Measurements from ENCODE around the gene DMC1.

DMC1 gene

GRCh38 chr22:38566726-38567504, 3.1 kb downstream of the DMC1 start:
- DNase-seq, result no peak

GRCh38 chr22:38565441-38565840, 4.5 kb downstream of the DMC1 start:
- no peak for DNase-seq

- DNase-seq, result no peak
Observed at GRCh38 chr22:38564669-38565068, 5.3 kb downstream of the DMC1 start.

DNA sequence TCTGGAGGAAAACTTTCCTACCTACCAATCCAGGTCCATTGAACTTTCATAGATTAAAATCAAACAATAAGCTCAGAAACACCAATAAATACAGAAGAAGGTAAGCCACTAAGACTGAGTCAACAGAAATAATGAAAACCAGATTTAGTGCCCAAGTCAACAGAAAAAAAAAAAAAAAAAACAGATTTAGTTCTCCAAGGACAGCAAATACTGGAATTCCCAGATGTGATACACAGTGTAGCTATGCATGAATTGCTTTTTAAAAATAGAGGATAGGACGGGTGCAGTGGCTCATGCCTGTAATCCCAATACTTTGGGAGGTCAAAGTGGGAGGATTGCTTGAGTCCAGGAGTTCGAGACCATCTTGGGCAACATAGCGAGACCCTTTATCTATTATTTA, 15.7 kb downstream of the DMC1 start:
- no peak for DNase-seq

- DNase-seq, result no peak
Observed at GRCh38 chr22:38549101-38549894, 20.7 kb downstream of the DMC1 start.

DNA sequence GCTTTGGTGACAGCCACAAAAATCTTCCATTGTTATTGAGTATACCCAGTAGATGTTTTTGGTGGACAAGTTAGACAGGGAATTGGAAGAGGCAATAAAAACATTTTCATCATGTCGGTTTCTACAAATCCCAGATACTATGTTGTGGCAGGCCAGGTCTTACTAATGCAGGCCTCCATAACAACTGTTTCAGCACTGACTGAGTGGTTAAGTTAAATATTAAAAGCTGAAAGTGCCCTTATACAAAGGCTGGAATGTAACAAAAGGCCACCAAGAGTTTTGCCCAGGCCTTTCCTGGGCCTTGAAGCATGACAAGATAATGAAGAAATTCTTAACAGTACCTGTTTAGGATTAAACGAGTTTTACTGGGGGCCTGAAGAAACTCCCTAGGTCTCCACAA, 29.3 kb downstream of the DMC1 start:
- DNase-seq, result no peak

DNA sequence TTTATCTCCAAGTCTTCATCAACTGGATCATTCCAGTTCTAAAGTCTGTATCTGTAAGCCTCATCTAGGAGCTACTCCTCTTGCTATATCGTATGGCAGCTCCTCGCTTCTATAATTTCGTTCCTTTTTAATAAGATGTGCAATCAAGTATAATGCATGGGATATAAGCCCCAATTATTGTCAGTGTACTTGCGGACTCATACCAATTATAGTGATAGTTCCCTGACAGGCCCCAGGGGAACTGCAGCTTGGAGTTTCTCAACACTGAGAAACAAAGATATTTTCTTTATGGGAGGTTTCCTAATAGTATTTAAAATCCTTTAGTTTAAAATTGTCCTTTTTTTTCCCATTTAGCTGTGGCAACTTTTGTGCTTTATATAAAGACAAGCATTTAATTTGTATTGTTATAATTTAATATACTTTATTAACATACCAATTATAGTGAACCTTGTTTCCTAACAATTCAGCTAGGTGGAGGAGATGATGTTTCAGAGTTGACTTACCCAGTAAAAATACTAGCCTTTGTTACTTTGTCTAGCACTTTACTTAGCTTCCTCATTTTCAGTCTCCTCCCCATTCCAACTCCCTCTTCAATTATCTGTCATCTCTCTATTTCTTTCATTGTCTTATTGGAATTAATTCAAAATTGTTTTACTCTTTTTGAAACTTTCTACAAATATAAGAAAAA, 38.6 kb downstream of the DMC1 start:
- DNase-seq, result no peak

DNA sequence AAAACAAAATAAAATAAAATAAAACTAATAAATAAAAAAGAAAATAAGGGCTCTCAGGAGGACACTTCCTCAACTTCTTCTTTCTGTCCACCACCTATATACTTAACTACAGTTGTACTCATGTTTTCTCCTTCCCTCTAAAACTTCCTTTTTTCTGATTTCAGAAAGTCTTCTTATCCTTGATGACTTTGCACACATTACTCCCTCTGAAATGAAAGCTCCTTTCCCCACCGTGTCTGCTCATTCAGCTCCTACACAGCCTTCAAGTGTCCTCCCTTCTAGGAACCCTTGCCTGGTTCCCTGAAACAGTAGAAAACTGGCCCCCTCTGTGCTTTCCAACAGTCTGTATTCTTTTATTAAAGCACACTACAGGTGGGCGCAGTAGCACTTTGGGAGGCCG, 45.6 kb downstream of the DMC1 start:
- DNase-seq, result no peak

DNA sequence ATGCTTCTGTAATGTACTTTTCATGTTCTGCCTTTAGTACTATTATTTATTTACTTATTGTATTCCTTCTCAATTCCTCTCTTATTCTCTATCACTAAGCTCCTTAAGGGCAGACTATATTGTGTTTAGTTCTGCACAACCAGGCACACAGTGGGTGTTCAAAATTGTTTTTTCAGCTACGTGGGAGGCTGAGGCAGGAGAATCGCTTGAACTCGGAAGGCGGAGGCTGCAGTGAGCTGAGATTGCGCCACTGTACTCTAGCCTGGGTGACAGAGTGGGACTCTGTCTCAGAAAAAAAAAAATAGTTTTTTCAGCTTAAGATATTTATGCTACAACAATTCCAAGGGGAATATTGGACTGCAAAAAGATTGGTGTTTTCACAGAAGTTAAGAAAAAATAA, 46.5 kb downstream of the DMC1 start:
- no peak for DNase-seq

GRCh38 chr22:38523029-38523428, 47.0 kb downstream of the DMC1 start:
- DNase-seq, result no peak

DNA sequence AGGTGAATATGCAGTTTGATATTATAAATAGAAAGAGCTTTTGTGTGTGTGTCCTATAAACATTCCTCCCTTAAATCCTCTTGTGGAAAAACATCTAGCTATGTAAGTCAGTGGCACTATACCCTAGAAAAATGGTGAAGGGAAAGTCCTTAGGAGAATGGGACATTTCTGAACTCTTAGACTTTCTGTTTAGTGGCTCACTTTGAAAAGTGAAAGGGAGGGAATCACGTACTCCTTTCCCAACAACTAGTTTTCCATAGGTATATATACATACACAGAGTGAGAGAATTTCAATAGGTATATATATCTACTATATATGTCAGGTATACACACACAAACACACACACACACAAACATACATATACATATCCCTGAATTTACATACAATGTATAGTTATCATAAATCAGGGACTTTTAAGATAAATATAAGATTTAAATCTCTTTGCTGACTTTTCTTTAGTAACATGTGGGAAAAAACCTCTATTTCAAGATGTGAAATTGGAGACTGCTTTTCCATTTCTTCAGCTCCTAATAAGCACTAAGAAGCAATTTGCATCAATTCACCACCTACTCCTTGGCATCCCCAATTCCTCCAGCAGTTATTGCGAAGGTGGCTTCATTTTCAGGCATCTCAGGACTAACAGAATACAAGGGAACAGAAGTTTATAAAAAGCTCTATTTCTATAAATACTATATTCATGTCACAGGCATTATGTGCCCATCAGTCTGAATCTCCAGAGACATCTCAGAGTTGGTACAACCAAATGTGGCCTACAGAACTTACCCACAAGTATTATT, 50.3 kb downstream of the DMC1 start:
- no peak for DNase-seq

- DNase-seq, result no peak
Observed at GRCh38 chr22:38518620-38519019, 51.4 kb downstream of the DMC1 start.

- no peak for DNase-seq
Observed at GRCh38 chr22:38513063-38513462, 56.9 kb downstream of the DMC1 start.

- no peak for DNase-seq
Observed at GRCh38 chr22:38510416-38510970, 59.5 kb downstream of the DMC1 start.

DNA sequence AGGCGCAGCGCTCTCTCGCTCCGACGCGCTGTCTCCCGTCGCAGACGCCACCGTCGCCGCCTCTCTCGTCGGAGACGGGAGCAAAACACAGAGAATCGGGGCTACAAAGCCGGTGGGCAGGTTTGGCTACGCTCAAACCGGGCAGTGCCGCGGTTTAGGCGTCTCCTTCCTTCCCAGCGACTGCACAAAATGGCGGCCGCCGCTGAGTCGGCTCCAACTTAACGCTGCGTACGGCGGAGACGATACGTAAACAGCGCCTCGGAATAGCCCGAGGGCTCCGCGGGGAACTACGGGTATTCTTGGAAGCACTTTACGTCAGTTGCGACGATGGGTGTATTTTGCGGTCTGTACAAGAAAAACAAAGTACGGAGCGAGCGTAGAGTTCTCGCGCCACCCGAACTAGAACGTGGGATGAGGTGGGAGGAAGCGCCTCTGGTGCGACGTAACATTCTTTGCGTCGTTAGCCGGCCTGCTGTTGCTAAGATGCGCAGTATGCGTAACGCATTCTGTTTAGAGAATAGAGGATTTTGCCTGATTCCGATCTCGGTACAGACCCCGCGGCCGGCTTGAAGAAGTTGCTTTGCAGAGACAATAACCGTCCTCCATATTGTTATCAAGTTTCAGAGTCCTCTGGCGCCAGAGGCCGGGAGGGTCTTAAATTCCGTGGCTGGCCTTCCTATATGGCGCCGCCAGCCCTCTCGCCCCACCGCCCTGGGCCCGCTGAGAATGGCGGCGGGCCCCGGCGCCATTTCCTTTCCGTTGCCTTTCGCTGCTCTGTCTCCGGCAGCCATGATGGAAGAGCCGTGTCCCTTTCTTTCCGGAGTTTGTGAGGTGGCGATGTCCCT, 63.6 kb downstream of the DMC1 start, which contains the start of gene DDX17:
TSS of gene DDX17 (minus strand) at position 194 of the 845 bp plus-strand sequence.
- DNase-seq, result no peak

- peak; percentile 41 for DNase-seq
Observed at GRCh38 chr22:38505541-38506117, 64.4 kb downstream of the DMC1 start.

GRCh38 chr22:38504731-38505540, 65.0 kb downstream of the DMC1 start:
- no peak for DNase-seq

- DNase-seq, result no peak
Observed at GRCh38 chr22:38503021-38503420, 67.0 kb downstream of the DMC1 start.

DNA sequence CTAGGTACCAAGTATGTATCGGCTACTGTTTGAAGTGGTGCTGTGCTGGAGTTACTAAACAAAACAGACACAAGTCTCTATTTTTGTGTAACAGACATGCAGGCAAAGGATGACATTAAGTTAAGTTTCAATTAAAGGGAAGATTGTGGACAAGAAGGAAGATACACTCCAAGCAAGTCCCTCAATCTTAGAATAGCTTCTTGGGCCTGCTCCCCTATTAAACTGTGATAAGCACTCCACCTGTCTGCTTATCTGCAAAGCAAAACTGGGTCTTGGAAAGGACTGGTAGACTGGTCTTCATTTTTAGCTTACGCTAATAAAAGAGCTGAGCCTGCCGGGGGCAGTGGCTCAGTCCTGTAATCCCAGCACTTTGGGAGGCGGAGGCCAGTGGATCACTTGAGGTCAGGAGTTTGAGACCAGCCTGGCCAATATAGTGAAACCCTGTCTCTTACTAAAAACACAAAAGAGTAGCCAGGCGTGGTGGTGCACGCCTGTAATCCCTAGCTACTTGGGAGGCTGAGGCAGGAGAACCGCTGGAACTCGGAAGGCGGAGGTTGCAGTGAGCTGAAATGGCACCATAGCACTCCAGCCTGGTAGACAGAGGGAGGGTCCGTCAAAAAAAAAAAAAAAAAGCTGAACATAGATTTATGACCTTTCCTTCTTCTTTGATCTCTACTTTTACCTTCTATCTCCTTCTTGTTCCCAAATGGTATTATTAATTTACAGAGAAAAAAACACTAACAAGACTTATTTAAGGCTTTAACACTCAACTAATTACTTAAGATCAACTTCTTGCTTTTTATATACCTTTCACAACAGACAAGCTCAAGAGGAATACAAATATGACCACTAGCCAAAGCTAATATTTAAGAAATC, 67.9 kb downstream of the DMC1 start:
- DNase-seq, result no peak

All from cortex of kidney (tissue), 1 donor.